PC-3 (cell line): ENCODE data around the gene TMEM158. TPM values are rescaled to one million over a fixed set of nuclear protein-coding genes. Genes with fewer than 3 reads are reported as not detected.

Experiments
- ATAC-seq: fragments of 200-7000 bp; cut with Tn5 transposase; 2 replicates; pipeline ENCODE4 v1.9.1; 2020; ENCODE audit warnings: mild to moderate bottlenecking, moderate library complexity
- BruUV-seq: library from RNA; stranded (reverse); fragments of 400-500 nt; replicated peaks from 2 replicates; lab custom pipeline; 2021; lab: Mats Ljungman, UMichigan
- CTCF ChIA-PET: fragments of 300-600 bp; sonication (Branson Sonifier 250); formaldehyde crosslinking; loops from one replicate; lab custom pipeline; 2022; ENCODE audit warnings: antibody characterized with exemption; lab: Charles Lee
- POLR2A ChIA-PET: fragments of 300-600 bp; sonication (Branson Sonifier 250); formaldehyde crosslinking; loops from one replicate; lab custom pipeline; 2022; ENCODE audit warnings: antibody characterized with exemption; ENCODE audit not compliant: unreplicated experiment; lab: Charles Lee
- DNase-seq: peaks from one replicate; pipeline ENCODE4 v3.0.0-alpha.2; 2015
- H2AFZ ChIP-seq: fragments of 300-600 bp; sonication (generic); 2 replicates; pipeline ENCODE4 v1.6.0; 2016; ENCODE audit warnings: antibody characterized with exemption, low read length
- H3F3A ChIP-seq: fragments of 300-600 bp; sonication (generic); one replicate; pipeline ENCODE4 v1.6.0; 2017; ENCODE audit warnings: antibody characterized with exemption, low read length, control low read depth, mild to moderate bottlenecking; ENCODE audit not compliant: unreplicated experiment
- H3K27ac ChIP-seq: fragments of 300-600 bp; sonication (generic); 2 replicates; pipeline ENCODE4 v1.5.1; 2016; ENCODE audit warnings: mild to moderate bottlenecking, low read length
- H3K27me3 ChIP-seq: fragments of 300-600 bp; sonication (generic); 2 replicates; pipeline ENCODE4 v1.6.1; 2016; ENCODE audit warnings: low read length, mixed read lengths
- H3K36me3 ChIP-seq: fragments of 300-600 bp; sonication (generic); 2 replicates; pipeline ENCODE4 v1.6.1; 2016; ENCODE audit warnings: low read depth, mixed run types, low read length, mixed read lengths
- H3K4me1 ChIP-seq: fragments of 300-600 bp; sonication (generic); 2 replicates; pipeline ENCODE4 v1.5.1; 2016; ENCODE audit warnings: low read length; ENCODE audit not compliant: insufficient read depth
- H3K4me2 ChIP-seq: fragments of 300-600 bp; sonication (generic); 2 replicates; pipeline ENCODE4 v1.6.0; 2016; ENCODE audit warnings: low read length
- H3K4me3 ChIP-seq: fragments of 300-600 bp; sonication (generic); 2 replicates; pipeline ENCODE4 v1.5.1; 2016; ENCODE audit warnings: mild to moderate bottlenecking, low read length, mixed read lengths
- H3K79me2 ChIP-seq: fragments of 300-600 bp; sonication (generic); 2 replicates; pipeline ENCODE4 v1.6.1; 2017; ENCODE audit warnings: low read length, mixed read lengths
- H3K9ac ChIP-seq: fragments of 300-600 bp; sonication (generic); 2 replicates; pipeline ENCODE4 v1.6.0; 2016; ENCODE audit warnings: mild to moderate bottlenecking, low read length
- H3K9me2 ChIP-seq: fragments of 300-600 bp; sonication (generic); replicated peaks from 2 replicates; pipeline ENCODE4 v1.6.1; 2016; ENCODE audit warnings: mixed run types, low read length, mixed read lengths
- H3K9me3 ChIP-seq: fragments of 300-600 bp; sonication (generic); 2 replicates; pipeline ENCODE4 v1.6.1; 2016; ENCODE audit warnings: low read length, mixed read lengths
- H4K20me1 ChIP-seq: fragments of 300-600 bp; sonication (generic); 2 replicates; pipeline ENCODE4 v1.6.1; 2016; ENCODE audit warnings: low read length, mixed read lengths
- EZH2 ChIP-seq: fragments of 300-600 bp; sonication (generic); IDR thresholded peaks from one replicate; pipeline ENCODE4 v1.6.1; 2017; ENCODE audit warnings: antibody characterized with exemption, mild to moderate bottlenecking, low read length; ENCODE audit not compliant: unreplicated experiment
- EZH2phosphoT487 ChIP-seq: fragments of 300-600 bp; sonication (generic); IDR thresholded peaks from 2 replicates; pipeline ENCODE4 v1.6.1; 2018; ENCODE audit warnings: mild to moderate bottlenecking, antibody characterized with exemption, low read length, borderline replicate concordance
- intact Hi-C: fragments of 100-400 bp; cut with micrococcal nuclease; formaldehyde crosslinking; loops from 2 replicates; pipeline ENCODE4 v1.9.0; 2023
- total RNA-seq: library from RNA; depleted of rRNA; stranded (reverse); fragments of >200 nt; gene quantifications from 2 replicates; pipeline ENCODE4 v1.2.3, GENCODE V29; 2014
- TF ChIP-seq, protein P1 (sequence below): fragments of 300-600 bp; sonication (generic); conservative IDR thresholded peaks from 2 replicates; pipeline ENCODE4 v1.5.1; 2017; ENCODE audit warnings: antibody characterized with exemption, low read depth, mild to moderate bottlenecking, low read length

TMEM158 gene
- total RNA-seq, 1 experiment from 2014 or later = 82.9 TPM

DNA sequence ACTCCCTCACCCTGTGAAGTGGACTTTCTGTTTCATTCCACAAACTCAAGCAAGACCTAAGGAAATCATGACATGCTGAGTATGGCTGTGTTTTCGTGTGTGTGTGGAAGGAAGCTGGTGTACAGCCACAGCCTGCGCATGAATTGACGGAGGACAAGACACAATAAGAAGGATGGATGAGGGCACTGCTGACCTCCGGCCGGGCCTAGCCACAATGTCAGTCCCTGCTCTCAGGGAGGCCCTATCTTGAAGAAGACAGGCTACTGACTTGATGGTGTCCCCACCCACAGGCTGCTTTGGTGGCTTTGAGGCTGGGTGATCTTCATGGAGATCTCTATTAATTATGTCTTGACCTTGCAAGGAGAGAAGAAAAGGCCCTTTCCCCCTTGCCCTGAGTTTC lies 40.6 kb downstream of the TMEM158 start:
- no peak for TF ChIP-seq EZH2
- TF ChIP-seq, protein P1, sequence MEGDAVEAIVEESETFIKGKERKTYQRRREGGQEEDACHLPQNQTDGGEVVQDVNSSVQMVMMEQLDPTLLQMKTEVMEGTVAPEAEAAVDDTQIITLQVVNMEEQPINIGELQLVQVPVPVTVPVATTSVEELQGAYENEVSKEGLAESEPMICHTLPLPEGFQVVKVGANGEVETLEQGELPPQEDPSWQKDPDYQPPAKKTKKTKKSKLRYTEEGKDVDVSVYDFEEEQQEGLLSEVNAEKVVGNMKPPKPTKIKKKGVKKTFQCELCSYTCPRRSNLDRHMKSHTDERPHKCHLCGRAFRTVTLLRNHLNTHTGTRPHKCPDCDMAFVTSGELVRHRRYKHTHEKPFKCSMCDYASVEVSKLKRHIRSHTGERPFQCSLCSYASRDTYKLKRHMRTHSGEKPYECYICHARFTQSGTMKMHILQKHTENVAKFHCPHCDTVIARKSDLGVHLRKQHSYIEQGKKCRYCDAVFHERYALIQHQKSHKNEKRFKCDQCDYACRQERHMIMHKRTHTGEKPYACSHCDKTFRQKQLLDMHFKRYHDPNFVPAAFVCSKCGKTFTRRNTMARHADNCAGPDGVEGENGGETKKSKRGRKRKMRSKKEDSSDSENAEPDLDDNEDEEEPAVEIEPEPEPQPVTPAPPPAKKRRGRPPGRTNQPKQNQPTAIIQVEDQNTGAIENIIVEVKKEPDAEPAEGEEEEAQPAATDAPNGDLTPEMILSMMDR = no peak
- TF ChIP-seq EZH2phosphoT487 = no peak
- ChIA-PET CTCF (no interaction called here), POLR2A (no interaction called here)
- no peaks in the 10 kb centered on the region for H3K9me3 ChIP-seq
- ATAC-seq = no peak
- no peak for DNase-seq
- no peak overlapping the region for H3K27ac ChIP-seq
- H3K4me1 ChIP-seq = peaks cover 20% of the 10 kb centered on the region
- H3K4me2 ChIP-seq = no peak overlapping the region
- no peak overlapping the region for H3K9ac ChIP-seq
- no peaks in the 10 kb centered on the region for H3K9me2 ChIP-seq
- H3K36me3 ChIP-seq = no peaks in the 10 kb centered on the region
- BruUV-seq = no TSS peak
- H2AFZ ChIP-seq = no peak overlapping the region
- no peaks in the 10 kb centered on the region for H3K79me2 ChIP-seq
- no peaks in the 10 kb centered on the region for H4K20me1 ChIP-seq
- intact Hi-C loops = no loop called here
- H3F3A ChIP-seq = no peaks in the 10 kb centered on the region
- no peaks in the 10 kb centered on the region for H3K27me3 ChIP-seq
- no peak overlapping the region for H3K4me3 ChIP-seq

DNA sequence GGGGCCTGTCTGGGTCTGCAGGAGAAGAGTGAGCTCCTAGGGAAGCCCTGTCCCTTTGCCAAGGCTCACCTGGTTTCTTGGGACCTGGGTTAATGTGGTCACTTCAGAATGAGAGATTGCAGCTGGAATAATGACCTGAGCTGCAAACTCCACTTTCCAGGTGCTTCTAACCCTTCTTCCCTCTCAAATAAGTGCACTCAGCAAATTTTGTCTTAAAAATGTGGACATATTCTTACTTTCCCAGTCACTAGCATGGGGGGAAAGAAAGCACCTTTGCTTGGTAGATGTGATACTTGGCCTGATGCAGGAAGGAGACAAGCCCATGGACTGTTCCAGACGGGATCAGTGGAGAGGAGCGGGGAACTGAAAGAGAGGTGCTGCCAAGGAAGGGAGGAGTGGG lies 41.0 kb downstream of the TMEM158 start:
- Histone ChIP-seq H3F3A (no peaks in the 10 kb centered on the region), H3K4me2 (no peak overlapping the region), H4K20me1 (no peaks in the 10 kb centered on the region), H2AFZ (no peak overlapping the region), H3K27ac (no peak overlapping the region), H3K9me3 (no peaks in the 10 kb centered on the region), H3K4me3 (no peak overlapping the region), H3K27me3 (no peaks in the 10 kb centered on the region), H3K4me1 (peaks cover 20% of the 10 kb centered on the region), H3K9me2 (no peaks in the 10 kb centered on the region), H3K36me3 (no peaks in the 10 kb centered on the region), H3K79me2 (no peaks in the 10 kb centered on the region), H3K9ac (no peak overlapping the region)
- CTCF ChIA-PET = interaction anchor here (0.7 kb wide), 1 partner anchor 77 kb away, joined by 3 read pairs; no protein-coding TSS in a partner anchor
- TF ChIP-seq EZH2 = no peak
- DNase-seq = no peak
- intact Hi-C loops = no loop called here
- ATAC-seq = no peak
- POLR2A ChIA-PET = no interaction called here
- no TSS peak for BruUV-seq

DNA sequence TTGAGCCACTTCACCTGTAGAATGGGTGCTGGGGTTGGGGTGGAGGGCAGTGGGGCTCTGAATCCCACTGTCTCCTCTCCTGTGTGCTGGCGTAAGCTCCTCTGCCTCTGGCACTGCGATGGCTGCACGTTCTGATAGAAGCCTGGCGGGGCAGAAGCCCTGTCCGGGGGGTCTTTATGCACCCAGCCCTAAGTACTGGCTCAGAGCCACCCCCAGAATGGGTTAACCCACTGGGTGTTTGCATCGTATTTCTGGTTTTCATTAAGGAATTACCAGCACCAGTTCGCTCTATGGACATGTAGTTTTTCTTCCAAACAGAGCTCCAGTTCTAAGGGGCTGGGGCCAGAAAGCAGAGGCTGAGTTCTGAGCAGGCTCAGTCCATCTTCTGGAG lies 42.2 kb downstream of the TMEM158 start:
- H3K36me3 ChIP-seq = no peaks in the 10 kb centered on the region
- no peak for ATAC-seq
- peak overlapping the region; percentile 70 for H3K27ac ChIP-seq
- no peak overlapping the region for H2AFZ ChIP-seq
- DNase-seq = no peak
- H3K4me1 ChIP-seq = peaks cover 17% of the 10 kb centered on the region
- no peak overlapping the region for H3K4me2 ChIP-seq
- no peaks in the 10 kb centered on the region for H3K27me3 ChIP-seq
- intact Hi-C loops = no loop called here
- H3K4me3 ChIP-seq = no peak overlapping the region
- H3K79me2 ChIP-seq = no peaks in the 10 kb centered on the region
- POLR2A ChIA-PET = interaction anchor here (0.6 to 1.1 kb wide), 2 partner anchors 24 to 296 kb away, joined by 4 to 6 read pairs; no protein-coding TSS in a partner anchor
- CTCF ChIA-PET = interaction anchor here (0.5 to 0.7 kb wide), 2 partner anchors 26 to 483 kb away, joined by 3 read pairs; no protein-coding TSS in a partner anchor
- H3K9me3 ChIP-seq = no peaks in the 10 kb centered on the region
- H4K20me1 ChIP-seq = no peaks in the 10 kb centered on the region
- no peaks in the 10 kb centered on the region for H3F3A ChIP-seq
- TF ChIP-seq EZH2phosphoT487 = no peak
- BruUV-seq = no TSS peak
- no peaks in the 10 kb centered on the region for H3K9me2 ChIP-seq
- 0 out of 2 replicates have a peak overlapping the region, but pooled peaks have one; percentile 6 for H3K9ac ChIP-seq
